BLaER1 (cell line): ENCODE results near the gene P4HB.

Experiments
- H3K27ac ChIP-seq: shearing (Covaris generic); formaldehyde crosslinking; 2 replicates; pipeline ENCODE4 v1.8.1; 2022
- H3K27me3 ChIP-seq: shearing (Covaris generic); formaldehyde crosslinking; 2 replicates; pipeline ENCODE4 v1.8.1; 2022
- H3K36me3 ChIP-seq: shearing (Covaris generic); formaldehyde crosslinking; 2 replicates; pipeline ENCODE4 v1.8.1; 2022
- H3K4me1 ChIP-seq: shearing (Covaris generic); formaldehyde crosslinking; 2 replicates; pipeline ENCODE4 v1.8.1; 2022
- H3K4me2 ChIP-seq: shearing (Covaris generic); formaldehyde crosslinking; 2 replicates; pipeline ENCODE4 v1.8.1; 2022
- H3K4me3 ChIP-seq: shearing (Covaris generic); formaldehyde crosslinking; 2 replicates; pipeline ENCODE4 v1.8.1; 2022
- H3K9ac ChIP-seq: shearing (Covaris generic); formaldehyde crosslinking; 2 replicates; pipeline ENCODE4 v1.8.1; 2022
- H3K9me3 ChIP-seq: shearing (Covaris generic); formaldehyde crosslinking; 2 replicates; pipeline ENCODE4 v1.8.1; 2022
- H4K20me1 ChIP-seq: shearing (Covaris generic); formaldehyde crosslinking; 2 replicates; pipeline ENCODE4 v1.8.1; 2022
- Cebpa-rat ChIP-seq: shearing (Covaris generic); IDR thresholded peaks from 2 replicates; pipeline ENCODE4 v1.8.1; 2022

Gene P4HB

DNA sequence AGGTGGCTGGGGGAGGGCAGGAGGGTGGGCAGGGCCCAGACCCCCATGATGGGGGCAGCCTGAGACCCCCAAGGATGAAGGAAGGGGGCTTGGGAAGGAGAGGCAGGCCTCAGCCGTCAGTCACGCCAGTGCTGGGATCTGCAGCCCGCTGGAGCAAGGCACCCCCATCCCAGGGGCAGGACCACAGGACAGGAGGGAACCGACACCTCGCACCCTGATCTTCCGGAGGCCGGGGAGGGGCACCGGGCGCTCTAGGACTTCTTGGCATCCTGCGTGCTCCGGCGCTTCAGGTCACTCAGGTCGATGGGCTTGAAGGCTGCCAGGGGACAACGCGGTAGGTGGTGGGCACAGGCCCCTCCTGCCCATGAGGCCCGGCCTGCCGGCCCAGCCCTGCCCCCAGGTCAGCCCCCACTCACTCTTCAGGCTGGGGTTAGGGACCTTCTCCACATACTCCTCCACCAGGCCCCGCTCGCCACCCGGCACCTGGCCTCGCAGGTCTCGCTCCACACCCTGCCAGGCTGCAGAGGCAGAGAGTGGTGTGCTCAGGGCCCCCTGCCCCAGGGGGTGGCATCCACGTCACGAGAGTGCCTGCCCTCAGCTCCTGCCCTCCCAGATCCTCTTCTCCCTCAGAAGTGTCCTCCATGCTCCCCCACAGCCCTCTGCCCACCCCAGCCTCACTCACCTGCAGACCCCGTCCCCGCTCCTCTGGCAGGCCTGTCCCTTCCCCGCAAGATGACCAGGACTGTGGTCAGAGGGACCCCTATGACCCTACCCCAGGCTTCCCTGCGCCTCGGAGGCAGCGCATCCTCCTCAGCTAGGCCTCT lies 37.1 kb downstream of the P4HB start:
- Histone ChIP-seq H4K20me1 (peaks cover 17% of the 10 kb centered on the region), H3K36me3 (peaks cover 28% of the 10 kb centered on the region), H3K4me2 (no peak overlapping the region), H3K4me1 (peaks cover 25% of the 10 kb centered on the region), H3K4me3 (no peak overlapping the region), H3K9ac (no peak overlapping the region), H3K9me3 (no peaks in the 10 kb centered on the region), H3K27me3 (no peaks in the 10 kb centered on the region), H3K27ac (peak overlapping the region; percentile 68; the same call in 1 of the 2 replicates)
- no peak for TF ChIP-seq Cebpa-rat

DNA sequence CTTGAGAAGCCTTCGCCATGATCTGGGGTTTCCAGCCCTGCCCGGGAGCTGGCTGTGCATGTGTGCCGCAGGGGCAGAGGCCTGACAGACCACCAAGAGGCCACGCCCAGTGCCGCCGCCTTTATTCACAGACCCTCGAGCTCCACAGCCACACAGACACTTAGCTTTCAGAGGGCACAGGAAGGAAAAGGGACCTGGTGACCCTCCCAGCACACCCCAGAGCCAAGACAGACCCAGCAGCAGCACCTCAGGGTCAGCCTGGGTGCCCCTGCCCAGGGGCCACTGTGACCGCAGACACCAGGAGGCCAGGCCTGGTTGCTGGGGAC lies 38.1 kb downstream of the P4HB start:
- peaks cover 17% of the 10 kb centered on the region for H3K4me1 ChIP-seq
- no peaks in the 10 kb centered on the region for H3K27me3 ChIP-seq
- 0 out of 2 replicates have a peak overlapping the region, but pooled peaks have one; percentile 53 for H3K9ac ChIP-seq
- H3K27ac ChIP-seq: peak overlapping the region; percentile 68; the same call in 1 of the 2 replicates
- H3K36me3 ChIP-seq: peaks cover 28% of the 10 kb centered on the region
- H3K4me3 ChIP-seq: no peak overlapping the region
- no peaks in the 10 kb centered on the region for H3K9me3 ChIP-seq
- peaks cover 17% of the 10 kb centered on the region for H4K20me1 ChIP-seq
- TF ChIP-seq Cebpa-rat: no peak
- H3K4me2 ChIP-seq: peak overlapping the region; percentile 71

DNA sequence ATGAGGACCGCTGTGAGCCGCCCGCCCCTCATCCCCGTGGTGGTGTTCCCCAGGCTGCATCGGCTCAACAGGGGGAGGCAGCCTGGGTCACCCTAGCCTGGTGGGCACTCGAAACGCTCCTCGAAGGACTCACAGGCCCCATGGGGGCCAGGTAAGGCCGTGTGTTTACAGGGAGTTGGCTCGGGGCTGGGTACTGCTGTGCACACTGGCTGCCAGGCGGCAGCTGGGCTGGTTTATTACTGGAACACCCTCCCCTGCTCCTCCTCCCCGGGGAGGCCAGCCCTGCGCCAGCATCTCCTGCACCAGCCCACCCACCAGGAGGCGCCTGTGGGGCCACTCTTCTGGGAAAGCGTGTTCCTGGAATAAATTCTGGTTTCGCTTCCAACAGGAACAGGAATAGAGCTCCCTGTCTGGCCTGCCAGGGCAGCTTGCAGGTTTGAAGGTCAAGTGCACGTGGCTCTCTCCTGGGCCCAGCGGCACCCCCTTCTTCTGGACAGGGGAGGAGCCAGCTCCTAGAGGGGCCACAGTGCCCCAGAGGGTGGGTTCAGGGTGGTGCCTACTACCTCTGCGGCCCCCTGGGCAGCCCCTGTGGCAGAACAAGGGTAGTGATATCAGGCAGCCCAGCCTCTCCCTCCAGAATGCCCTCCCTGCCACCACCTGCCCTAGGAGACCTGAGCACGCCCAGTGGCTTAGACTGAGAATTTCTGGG lies 38.6 kb downstream of the P4HB start:
- Histone ChIP-seq H3K9ac (peak overlapping the region; percentile 53; the same call in 1 of the 2 replicates), H3K27ac (peak overlapping the region; percentile 68), H4K20me1 (peaks cover 17% of the 10 kb centered on the region)

DNA sequence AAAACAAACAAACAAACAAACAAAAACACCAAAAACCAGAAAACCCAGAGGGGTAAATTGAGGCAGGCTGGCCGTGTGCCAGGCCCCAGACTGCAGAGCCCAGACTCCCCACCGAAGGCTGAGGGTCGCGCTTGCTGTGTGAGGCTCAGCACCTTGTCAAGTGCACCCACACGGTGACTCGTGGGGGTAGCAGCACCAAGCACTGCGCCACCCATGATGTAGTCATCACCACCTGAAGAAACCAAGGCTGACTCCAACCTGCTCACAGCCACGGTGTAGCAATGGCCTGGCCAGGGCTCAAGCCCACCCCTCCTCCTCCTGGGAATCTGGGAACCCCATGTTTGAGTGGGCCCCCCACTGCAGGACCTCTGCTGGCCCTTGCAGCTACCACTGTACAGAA lies 39.2 kb downstream of the P4HB start:
- Histone ChIP-seq H3K9ac (peak overlapping the region; percentile 53; the same call in 1 of the 2 replicates), H3K27ac (peak overlapping the region; percentile 68), H3K4me2 (peak overlapping the region; percentile 71), H3K4me1 (peaks cover 17% of the 10 kb centered on the region), H3K9me3 (no peaks in the 10 kb centered on the region), H3K36me3 (peaks cover 28% of the 10 kb centered on the region), H3K4me3 (no peak overlapping the region), H4K20me1 (peaks cover 13% of the 10 kb centered on the region), H3K27me3 (no peaks in the 10 kb centered on the region)
- TF ChIP-seq Cebpa-rat: no peak

More for the DNA sequence above, 38.6 kb downstream of the P4HB start:
- no peak for TF ChIP-seq Cebpa-rat
- peaks cover 28% of the 10 kb centered on the region for H3K36me3 ChIP-seq
- peak overlapping the region; percentile 71 for H3K4me2 ChIP-seq
- no peaks in the 10 kb centered on the region for H3K9me3 ChIP-seq
- H3K27me3 ChIP-seq: no peaks in the 10 kb centered on the region
- no peak overlapping the region for H3K4me3 ChIP-seq
- peaks cover 17% of the 10 kb centered on the region for H3K4me1 ChIP-seq

DNA sequence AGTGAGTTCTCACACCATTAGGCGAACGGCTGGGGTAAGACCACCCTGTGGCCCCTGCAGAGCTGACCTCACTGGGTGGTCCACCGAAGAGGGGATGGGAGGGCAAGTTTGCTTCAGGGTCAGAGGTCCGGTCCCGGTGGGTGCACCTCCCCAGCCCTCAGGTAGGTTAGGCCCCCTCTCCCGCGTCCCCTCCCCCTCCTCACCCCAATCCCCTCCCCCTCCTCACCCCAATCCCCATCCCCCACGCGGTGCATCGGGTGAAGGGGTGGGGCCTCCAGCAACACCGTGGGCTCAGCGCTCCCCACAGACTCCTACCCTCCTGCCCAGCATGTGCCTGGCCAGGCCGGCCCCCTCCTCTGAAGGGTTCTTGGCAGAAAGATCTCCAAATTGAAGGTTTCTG lies 40.6 kb downstream of the P4HB start:
- Histone ChIP-seq H3K27ac (no peak overlapping the region), H3K4me2 (no peak overlapping the region), H3K4me3 (no peak overlapping the region), H3K27me3 (no peaks in the 10 kb centered on the region), H3K9me3 (no peaks in the 10 kb centered on the region), H3K36me3 (peaks cover 26% of the 10 kb centered on the region), H4K20me1 (no peaks in the 10 kb centered on the region; the same call in 1 of the 2 replicates), H3K4me1 (peaks cover 27% of the 10 kb centered on the region), H3K9ac (no peak overlapping the region)
- TF ChIP-seq Cebpa-rat: no peak

DNA sequence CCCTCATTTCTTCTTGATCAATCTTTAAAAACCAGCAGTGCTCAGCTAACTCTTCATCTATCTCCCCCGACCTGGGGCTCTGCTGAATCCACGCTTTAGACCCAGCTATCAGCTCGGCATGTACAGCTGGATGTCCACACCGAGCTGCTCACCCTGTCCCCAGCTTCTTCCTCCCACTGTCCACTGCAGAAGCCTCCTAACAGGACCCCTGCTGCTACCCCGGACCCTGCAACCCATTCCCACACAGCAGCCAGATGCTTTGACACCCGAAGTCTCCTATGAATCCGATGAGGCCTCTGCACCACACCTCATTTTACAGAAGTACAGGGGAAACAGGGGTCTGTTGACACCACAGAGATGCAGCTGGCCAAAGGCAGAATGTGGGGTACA lies 42.6 kb downstream of the P4HB start:
- Histone ChIP-seq H4K20me1 (no peaks in the 10 kb centered on the region), H3K36me3 (peaks cover 6% of the 10 kb centered on the region; the same call in 1 of the 2 replicates), H3K9ac (no peak overlapping the region), H3K4me3 (no peak overlapping the region), H3K4me1 (peaks cover 46% of the 10 kb centered on the region), H3K27ac (no peak overlapping the region), H3K4me2 (no peak overlapping the region), H3K27me3 (no peaks in the 10 kb centered on the region), H3K9me3 (no peaks in the 10 kb centered on the region)
- no peak for TF ChIP-seq Cebpa-rat

DNA sequence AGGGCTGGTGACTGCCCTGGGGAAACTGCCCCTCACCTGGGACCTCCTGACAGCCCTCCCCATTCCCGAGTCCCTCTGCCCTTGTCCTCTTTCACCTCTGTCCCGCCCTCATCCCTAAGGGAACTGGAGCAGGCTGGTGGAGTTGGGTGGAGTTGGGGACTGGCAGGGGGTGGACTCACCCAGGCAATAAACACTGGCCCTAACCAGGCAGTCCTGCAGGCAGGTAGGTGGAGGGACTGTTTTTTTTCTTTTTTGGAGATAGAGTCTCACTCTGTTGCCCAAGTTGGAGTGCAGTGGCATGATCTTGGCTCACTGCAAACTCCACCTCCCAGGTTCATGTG lies 44.7 kb downstream of the P4HB start:
- no peak overlapping the region for H3K9ac ChIP-seq
- peak overlapping the region; percentile 50; the same call in 1 of the 2 replicates for H3K4me2 ChIP-seq

DNA sequence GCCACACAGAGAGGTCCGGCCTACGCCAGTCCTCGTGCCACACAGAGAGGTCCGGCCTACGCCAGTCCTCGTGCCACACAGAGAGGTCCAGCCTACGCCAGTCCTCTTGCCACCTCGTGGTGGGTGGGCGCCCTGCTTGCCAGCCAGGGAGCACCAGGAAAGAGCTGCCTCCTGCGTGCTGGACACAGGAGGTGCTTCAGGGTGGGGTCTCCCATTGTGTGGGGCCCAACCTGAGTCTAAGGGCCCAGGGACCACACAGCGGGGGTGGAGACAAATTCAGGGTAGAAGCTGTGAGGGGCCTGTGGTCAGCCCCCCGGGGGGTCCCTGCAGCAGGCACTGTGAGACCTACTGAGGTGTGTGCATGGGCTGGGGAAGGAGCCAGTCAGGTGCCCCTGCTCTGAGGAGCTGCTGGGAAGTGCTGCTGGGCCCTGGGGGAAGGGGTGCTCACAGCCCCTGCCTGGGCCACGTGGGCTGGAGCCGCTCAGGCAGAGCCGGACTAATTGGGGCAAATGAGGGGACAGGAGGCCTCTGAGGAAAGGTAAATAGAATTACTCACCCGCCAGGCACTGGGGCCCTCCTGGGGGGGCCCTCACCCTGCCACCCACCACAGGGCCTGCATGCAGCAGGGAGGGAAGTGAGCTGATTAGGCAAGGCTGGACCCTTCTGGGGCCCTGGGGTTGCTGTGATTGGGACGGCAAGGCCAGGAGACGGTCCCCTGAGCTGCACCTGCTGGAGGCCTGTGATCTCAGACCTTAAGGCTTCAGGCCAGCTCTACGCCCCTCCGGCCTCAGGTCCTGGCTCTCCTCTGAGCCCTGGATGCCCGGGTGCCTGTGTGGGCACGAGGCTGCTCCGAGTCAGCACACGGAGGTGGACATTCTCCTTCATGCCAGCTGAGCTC lies 45.3 kb downstream of the P4HB start:
- H3K36me3 ChIP-seq: no peaks in the 10 kb centered on the region
- H3K4me2 ChIP-seq: peak overlapping the region; percentile 50
- no peak overlapping the region for H3K4me3 ChIP-seq
- peak overlapping the region; percentile 50 for H3K27ac ChIP-seq
- no peaks in the 10 kb centered on the region for H3K27me3 ChIP-seq
- H3K9ac ChIP-seq: no peak overlapping the region
- H4K20me1 ChIP-seq: no peaks in the 10 kb centered on the region
- H3K4me1 ChIP-seq: peaks cover 53% of the 10 kb centered on the region
- H3K9me3 ChIP-seq: no peaks in the 10 kb centered on the region
- TF ChIP-seq Cebpa-rat: no peak

More for the DNA sequence above, 44.7 kb downstream of the P4HB start:
- no peaks in the 10 kb centered on the region for H3K9me3 ChIP-seq
- H3K27me3 ChIP-seq: no peaks in the 10 kb centered on the region
- H3K27ac ChIP-seq: peak overlapping the region; percentile 50; the same call in 1 of the 2 replicates
- H3K4me1 ChIP-seq: peaks cover 48% of the 10 kb centered on the region
- H3K4me3 ChIP-seq: no peak overlapping the region
- no peaks in the 10 kb centered on the region for H4K20me1 ChIP-seq
- no peaks in the 10 kb centered on the region for H3K36me3 ChIP-seq
- no peak for TF ChIP-seq Cebpa-rat

DNA sequence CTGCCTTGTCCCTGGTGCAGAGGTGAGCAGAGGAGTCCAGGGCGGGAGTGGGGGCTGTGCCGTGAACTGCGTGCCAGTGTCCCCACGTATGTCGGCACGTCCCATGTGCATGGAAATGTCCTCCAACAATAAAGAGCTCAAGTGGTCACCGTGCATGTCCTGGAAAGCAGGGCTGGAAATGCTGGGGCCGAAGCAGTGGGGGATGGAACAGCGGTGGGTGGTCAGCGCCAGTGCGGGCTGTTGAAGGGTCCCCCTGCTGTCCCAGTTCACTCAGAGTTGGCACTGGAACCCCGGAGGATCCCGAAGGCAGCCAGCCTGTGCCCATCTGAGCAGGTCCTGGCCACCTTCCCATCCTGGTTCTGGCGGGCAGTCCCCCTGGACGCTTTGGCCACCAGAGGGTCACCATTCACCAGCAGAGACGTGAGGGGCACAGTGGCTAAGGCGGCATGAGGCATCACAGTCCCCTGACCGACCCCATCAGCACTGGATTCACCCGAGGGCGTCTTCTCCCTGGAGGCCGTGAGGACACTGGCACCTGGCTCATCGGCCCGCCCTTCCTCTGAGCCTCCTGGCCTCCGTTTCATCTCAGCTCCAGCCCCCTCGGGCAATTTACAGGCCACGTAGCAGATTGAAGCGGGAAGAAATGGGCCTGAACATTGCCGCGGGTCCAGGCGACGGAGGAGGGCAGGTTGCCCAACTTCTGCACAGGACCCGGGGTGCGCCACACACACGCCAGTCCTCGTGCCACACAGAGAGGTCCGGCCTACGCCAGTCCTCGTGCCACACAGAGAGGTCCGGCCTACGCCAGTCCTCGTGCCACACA lies 46.3 kb downstream of the P4HB start:
- Histone ChIP-seq H3K4me1 (peaks cover 62% of the 10 kb centered on the region), H4K20me1 (no peaks in the 10 kb centered on the region), H3K4me3 (no peak overlapping the region), H3K27me3 (0 out of 2 replicates have a peak, but pooled peaks cover under 1% of the 10 kb centered on the region), H3K27ac (no peak overlapping the region), H3K9ac (no peak overlapping the region), H3K9me3 (no peaks in the 10 kb centered on the region), H3K4me2 (peak overlapping the region; percentile 82), H3K36me3 (no peaks in the 10 kb centered on the region)
- no peak for TF ChIP-seq Cebpa-rat
